GM21515 (cell line): ENCODE measurements around the gene CARD10.
"Not testable (repeated sequence)": the region's sequence is repeated elsewhere in the genome, so short reads cannot be mapped to it uniquely, and the experiment has no call there.

Experiments
- ATAC-seq: cut with Tn5 transposase; IDR thresholded peaks from one replicate; pipeline ENCODE4 v1.9.1; 2021; ENCODE audit not compliant: unreplicated experiment

Gene CARD10

DNA sequence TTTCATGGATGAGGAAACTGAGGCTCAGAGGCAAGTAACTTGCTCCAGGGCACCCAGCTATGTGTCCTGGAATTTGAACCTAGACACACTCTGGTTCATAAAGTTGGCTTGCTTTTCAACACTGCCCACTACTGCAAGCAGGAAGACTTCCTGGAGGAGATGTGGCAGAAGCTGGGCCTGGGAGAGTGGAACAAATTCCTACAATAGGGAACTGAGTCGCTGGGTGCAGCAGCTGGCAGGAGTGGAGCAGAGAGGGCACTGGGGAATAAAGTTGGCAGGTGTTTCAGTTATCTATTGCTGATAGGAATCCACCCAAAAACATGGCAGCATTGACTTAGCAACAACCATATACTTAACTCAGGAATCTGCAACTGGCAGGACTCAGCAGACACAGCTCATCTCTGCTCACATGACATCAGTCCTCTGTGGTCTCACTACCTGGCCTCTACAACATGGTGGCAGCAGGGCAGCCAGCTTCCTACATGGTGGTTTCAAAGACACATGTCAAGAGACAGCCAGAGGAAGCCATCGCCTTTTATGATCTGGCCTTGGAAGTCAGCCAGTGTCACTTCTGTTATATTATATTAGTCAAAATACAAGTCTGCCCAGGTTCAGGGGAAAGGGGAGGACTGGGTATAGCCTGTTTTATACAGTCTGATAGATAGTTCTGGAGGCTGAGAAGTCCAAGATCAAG is 10.6 kb upstream of the CARD10 start:
- ATAC-seq, result no peak

DNA sequence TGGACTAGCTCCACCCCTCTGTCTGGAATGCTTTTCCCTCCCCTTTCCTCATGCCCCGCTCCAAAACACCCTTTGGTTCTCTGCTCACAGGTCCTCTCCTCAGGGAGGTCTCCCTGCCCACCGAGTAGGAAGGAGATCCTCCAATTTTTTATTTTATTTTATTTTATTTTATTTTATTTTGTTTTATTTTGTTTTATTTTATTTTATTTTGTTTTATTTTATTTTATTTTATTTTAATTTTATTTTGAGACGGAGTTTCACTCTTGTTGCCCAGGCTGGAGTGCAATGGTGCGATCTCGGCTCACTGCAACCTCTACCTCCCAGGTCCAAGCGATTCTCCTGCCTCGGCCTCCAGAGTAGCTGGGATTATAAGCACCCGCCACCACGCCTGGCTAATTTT is 8.7 kb upstream of the CARD10 start:
- ATAC-seq, result not testable (repeated sequence)

DNA sequence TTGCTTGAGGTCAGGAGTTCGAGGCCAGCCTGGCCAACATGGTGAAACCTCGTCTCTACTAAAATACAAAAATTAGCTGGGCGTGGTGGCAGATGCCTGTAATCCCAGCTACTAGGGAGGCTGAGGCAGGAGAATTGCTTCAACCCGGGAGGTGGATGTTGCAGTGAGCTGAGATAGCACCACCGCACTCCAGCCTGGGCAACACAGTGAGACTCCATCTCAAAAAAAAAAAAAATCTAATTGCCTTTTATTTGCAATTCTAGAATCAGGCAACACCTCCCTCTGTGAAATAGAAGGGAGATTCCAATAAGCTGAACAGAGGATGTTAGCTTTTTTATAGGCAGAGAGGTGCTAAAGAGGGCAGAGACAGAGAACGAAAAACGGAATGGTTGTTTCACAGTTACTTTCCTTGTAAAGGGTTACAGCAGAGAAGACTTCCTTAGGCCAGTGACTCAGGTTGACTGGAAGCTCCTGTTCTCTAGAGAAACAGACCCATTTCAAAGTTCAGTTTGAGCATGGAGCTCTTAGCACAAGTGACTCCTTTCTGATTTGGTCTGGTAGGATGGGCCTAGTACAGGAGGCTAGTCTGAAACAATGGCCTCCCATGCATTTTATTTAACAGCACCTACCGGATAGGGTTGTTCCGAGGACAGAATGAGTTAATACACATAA is 8.0 kb upstream of the CARD10 start:
- ATAC-seq, result not testable (repeated sequence)

DNA sequence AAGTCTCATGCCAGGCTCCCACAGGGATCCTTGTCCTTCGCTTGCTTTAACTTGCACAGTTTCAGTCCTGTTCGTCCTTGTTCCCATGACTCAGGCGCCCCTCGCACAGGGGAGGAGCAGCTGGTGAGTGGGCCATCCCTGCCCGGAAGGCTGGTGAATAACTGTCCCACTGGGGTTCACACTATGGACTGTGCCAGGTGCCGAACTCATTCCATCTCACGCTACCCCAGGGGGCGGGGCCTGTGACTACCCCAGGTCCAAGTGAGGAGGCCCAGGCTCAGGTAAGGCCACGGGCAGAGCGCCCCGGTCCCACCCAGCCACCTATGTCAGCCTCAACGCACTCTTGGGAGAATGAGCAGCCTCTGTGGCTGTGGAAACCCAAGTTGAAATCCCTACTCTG is 7.2 kb upstream of the CARD10 start:
- no peak for ATAC-seq

DNA sequence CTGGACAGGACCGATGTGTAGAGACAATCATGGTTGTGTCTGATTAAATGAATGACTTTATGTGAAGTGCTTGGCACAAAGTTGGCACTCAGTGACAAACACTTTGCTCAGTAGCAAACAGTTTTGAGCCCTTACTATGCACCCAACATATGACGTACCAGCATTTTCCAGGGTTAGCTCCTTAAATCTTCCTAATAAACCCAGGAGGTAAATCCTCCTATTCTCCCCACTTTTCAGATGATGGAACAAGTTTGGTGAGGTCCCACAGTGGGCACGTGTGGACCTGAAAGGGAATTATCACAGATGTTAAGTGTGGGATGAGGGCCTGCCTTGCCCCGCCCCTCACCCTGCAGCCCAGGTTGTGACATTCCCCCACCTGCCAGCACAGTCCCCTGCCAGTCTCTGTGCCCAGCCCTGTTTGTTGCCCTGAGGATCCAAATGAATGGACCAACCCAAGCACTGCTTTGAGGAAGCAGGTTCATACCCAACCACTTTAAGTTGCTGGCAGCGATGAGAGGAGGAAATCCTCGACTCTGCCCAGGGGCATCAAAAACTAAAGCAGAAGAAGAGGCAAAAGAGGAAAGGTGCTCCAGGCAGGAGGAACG is 6.6 kb upstream of the CARD10 start:
- ATAC-seq, result no peak

DNA sequence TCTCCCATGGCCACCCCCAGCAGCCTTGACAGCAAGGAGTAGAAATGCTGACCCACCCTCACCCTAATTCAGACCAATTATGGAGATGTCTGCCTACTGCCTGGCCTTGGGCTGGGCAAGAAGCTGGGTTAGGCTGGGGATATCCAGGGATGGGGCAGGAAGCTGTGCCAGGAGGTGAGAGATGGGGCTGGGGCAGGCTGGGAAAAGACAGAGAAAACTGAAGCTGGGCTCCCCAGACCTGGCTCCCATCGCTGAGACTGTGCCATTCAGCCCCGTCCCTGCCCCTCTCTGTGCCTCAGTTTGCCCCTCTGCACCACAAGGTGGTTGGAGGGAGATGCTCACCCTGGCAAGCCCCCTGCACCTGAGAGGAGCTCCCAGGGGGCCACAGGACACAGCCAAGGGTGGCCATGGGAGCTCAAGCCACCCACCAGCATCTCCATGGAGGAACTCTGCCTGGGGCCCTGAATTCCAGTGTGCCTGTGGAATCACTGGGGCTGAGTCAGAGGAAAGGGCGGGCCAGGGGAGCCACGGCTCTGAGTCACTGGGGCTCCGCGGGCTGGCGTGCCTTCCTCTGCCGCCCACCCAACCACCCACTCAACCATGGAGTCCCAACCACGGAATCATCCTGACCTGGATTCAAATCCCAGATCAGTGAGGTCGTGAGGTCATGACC is 6.0 kb upstream of the CARD10 start:
- no peak for ATAC-seq

DNA sequence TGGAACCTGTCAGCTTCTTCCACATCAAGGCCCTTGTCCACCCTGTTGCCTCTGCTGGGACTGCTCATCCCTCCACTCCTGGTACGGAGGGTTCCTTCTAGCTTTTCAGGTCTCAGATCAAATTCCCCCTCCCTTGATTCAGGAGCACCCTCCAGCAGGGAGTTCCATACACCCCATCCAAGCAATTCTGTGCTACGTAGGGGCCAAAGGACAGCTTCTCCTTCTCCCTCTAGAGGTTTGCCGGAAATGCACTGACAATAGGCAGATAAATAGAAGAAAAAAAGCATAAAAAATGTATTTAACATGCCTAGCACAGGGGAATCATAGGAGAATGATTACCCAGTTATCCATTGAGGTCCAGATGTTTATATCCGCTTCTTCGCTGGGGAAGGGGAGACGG is 3.3 kb upstream of the CARD10 start:
- no peak for ATAC-seq

DNA sequence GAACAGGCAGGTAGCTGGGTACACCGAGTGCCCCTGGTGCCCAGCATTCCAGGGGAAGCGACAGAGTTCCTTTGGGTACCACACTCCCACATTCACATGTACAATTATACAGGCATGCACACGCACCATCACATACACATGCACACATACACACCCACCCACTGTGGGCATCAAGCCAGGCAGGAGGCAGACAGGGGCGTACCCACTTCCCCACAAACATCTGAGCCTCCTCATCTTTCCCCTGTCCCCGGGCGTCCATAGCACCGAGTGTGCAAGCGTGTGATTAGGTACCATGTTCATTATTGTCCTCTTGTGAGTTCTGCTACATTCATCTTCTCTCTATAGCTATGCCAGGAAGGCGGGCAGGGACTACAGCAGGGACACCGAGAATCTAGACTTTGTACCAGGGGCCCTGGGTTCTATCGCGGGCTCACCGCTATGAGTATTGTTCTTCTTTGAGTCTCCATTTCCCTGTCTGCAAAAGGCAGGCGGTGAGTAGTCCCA is 2.1 kb upstream of the CARD10 start:
- no peak for ATAC-seq

DNA sequence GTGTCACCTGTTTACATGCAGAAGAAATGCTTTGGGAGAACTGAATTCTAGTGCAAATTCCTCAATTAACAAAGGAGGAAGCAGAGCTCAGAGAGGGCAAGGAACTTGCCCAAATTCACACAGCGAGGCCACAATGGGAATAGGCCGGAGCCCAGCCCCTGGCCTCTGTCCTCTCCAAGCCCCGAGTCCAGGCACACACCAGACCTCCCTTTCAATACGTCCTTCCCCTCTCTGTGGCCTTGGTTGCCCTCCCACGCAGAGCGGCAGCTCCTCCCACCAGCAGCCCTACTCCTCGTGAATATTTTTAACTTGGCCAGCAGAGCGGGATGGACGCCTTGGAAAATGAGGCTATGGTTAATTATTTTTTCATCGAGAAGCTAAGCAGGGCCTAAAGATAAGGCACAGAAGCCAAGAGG is 1.6 kb upstream of the CARD10 start:
- ATAC-seq, result no peak

DNA sequence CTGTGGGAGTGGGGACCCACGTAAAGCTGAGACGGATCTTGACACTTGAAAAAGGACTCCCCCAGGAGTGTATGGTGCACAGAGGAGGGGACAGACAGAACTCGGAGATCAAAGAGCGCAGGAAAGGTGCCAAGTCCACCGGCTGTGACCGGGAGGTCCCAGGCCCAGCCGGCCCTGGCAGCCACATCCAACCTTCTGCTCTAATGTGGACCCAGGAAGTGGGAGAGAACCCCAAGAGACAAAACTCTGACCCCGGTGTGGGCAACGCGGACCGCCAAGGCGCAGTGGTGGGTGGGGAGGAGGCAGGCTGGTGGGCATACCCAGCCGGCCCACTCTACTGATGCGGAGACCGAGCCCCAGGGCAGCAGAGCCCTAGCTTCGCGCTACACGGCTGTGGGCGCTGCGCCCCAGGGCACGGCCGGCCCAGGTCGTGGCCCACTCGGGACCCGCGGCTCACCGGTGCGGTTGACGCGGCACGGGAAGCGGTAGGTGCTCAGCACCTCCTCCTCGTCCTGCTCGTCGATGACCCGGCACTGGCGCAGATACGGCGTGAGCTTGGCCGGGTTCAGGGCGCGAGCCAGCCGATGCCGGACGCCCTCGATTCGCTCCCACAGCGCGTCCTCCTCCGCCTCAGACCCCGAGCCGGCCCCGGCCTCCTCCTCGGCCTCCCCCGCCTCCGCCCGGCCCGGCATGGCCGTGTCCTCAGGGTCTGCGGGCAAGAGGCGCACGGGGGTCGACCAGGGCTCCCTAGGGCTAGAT is 527 bp downstream of the CARD10 start:
- ATAC-seq, result no peak

DNA sequence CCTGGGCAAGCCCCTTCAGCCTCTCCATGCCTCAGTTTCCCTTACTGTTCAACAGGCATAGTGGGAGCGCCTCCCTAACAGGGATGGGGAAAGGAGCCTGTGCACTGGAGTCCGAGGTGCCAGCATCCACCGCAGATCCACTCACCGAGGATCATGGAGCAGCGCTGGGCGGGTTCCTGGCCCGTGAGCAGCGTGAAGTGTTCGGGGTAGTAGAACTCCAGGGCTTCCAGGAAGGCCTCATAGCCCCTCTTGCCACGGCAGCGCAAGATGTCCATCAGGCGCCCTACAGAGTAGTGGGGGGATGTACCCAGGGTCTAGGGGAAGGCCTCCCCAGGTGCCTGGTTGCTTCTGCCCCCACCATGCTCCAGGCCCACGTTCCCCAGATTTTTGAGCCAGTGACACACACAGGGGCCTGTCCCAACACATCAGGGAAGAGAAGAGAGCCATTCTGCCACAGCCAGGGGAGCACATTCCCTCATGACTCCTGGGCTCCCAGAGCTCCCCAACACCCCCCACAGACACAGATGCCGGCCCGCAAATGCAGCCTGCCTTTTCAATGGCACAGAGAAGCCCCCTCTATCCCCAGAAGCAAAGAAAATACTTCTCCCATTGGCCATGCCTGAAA is 1.3 kb downstream of the CARD10 start:
- no peak for ATAC-seq

DNA sequence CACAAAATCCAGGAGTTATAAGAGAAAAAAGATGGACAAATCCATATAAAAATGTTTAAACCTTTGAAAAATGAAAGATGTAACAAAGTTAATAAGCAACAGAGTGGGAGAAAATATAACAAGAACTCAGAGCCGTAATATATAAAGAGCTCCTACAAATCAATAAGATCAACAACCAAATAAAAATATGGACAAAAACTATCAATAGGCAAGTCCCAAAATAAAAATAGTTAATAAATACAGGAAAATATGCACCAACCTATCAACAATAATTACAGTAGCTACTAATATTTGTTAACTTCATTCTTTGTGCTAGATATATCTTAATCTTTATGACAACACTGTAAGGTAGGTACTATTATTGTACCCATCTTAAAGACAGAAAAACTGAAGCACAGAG is 2.8 kb downstream of the CARD10 start:
- ATAC-seq, result no peak

DNA sequence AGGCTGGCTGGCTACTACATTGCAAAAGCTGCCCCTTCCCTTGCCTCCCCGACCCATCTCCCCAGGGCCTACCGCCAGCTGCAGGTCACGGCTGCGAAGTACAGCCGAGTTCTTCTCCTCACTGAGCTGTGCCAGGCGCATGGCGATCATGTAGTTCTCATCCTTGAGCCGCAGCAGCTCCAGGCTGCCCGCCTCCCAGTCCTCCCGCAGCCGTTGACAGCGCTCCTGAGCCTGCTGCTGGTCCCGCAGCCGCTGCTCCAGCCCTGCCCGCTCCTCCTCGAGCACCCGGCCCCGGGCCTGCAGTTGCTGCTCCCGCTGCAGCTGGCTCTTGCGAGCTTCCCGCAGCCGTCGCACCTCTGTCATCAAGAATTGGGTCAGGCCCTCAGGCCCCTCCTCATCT is 3.3 kb downstream of the CARD10 start:
- ATAC-seq, result no peak

DNA sequence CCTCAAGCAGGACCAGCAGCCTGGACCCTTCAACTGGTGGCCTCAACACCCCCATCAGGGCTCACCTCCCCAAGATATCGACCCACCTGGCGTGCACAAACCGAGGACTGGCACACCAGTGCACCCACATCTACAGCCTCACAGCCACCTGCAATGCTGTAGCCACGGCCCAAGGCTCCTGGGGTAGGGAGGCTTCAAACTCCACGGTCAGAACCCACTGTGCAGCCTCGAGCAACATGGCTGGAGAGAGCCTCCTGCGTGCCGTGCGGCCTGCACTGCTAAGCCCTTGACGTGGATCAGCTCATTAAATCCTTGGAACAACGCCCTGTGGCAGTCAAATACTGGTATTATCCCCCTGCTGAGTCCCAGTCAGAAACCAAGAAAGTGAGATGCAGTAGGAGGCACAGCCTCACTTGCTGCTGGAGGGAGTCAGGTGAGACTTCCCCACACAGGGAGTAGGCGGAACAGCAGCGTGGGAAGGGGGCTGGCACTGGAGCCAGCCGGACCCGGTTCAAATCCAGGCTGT is 4.6 kb downstream of the CARD10 start:
- ATAC-seq, result no peak

DNA sequence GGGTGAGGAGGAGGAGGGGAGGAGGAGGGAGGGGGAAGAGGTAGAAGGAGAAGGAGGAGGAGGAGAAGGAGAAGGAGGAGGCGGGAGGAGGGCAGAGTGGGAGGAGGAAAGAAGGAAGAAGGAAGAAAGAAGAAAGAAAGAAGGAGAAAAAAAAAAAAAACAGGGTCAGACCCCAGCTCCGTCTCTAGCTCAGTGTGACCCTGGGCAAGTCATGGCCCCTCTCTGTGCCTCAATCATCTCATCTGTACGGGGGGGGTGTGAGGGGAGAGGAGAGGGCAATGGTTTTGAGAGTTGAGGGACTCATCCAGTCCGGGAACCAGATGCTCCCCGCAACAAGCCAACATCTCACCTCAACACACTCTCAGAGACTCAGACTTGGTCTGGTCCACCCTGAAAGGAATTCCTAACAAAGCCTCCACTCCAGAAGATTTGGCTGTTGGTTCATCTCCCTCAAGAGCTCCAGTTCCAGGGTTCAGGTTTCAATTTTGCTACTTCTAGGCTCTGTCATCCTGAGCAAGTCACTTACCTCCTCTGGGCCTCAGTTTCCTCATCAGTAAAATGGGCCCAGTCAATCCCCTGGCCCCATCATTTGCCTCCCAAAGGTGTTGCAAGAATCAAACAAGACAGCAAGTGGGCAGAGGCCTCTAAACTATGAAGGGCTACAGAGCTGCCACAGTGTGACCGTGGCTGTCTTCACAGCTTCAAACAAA is 7.7 kb downstream of the CARD10 start:
- ATAC-seq, result no peak

DNA sequence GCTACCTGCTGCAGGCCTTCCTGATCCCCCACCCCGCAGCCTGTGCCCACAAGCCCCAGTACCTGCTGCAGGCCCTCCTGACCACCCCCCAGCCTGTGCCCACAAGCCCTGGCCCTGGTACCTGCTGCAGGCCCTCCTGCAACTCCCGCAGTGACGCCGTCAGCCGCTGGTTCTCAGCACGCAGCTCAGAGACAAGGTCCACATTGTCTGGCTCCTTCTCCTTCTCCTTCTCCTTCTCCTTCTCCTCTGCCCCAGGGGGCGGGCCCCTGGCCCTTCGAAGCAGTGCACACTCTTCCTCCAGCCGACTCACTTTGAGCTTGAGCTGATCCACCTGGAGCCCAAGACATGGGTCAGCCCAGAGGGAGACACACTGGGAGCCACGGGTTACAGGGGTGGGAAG is 9.1 kb downstream of the CARD10 start:
- ATAC-seq, result no peak

DNA sequence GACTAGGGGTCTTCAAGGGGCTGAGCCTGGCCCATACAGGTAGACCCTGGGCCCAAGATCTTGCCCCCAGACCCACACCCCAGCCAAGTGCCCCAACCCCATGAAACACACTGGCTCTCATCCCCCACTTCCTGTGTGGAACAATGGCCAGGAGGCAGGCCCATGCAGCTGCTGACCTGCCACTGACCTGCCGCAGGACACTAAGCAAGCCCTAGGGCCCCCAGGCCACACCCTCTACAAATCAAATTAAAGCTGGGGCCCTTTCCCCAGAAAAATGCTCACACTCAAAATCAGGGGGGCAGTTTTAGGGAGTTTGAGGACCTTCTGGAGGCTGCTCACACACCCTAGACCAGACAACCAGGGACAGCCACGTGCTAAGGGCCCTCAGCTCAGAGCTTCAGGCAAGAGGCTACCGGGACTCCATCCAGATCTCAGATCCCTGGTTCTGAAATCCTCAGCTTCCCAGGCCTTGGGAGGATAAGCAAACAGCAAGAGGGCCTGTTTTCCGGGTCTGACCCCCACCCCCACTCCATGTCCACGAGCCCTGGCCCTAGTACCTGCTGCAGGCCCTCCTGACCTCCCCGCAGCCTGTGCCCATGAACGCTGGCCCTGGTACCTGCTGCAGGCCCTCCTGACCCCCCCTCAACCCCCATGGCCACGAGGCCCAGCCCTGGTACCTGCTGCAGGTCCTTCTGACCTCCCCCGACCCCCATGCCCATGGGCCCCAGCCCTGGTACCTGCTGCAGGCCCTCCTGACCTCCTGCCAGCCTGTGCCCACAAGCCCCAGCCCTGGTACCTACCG is 10.0 kb downstream of the CARD10 start:
- no peak for ATAC-seq

DNA sequence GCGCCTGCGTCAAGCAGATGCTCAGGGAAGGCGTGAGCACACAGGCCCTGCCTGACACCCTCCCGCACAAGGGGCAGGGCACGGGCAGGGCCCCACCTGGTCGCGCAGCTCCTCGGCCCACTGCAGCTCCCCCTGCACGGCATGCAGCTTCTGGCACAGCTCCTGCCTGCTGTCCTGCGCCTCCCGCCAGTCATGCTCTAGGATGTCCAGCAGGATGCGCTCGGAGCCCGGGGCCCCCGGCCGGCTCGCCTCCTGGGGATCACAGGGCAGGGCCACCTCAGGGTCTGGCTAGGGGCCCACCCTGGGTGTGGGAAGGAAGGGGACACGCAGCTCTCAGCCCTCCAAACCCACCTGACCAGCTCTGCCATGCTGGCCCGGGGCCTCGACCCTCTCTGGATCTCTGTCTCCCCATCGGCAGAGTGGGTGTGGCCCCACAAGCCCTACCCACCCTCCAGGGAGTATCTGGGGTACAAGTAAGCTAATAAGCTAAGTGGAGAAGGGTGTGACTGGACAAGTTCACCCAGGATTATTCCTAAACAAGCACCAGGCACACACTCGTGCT is 10.7 kb downstream of the CARD10 start:
- ATAC-seq, result no peak

DNA sequence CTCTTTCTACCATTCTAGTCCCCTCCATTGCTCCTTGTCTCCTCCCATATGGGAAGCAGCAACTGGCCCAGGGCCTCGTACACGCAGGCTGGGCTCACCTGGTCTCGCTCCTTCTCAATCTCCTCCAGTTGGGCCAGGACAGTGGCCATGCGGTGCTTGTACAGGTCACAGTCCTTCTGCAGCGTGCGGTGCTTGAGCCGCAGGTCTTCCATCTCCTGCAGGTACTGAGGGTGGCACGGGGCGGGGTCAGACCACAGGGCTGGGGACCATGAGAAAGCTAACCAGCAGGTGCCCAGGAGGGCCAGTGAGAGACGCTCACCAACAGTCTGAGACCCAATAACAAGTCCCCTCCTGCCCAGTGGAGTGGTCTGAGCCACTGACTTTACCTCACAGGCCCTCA is 11.5 kb downstream of the CARD10 start:
- no peak for ATAC-seq
